ENCODE measurements around the gene EPAS1.

The EPAS1 gene

DNA sequence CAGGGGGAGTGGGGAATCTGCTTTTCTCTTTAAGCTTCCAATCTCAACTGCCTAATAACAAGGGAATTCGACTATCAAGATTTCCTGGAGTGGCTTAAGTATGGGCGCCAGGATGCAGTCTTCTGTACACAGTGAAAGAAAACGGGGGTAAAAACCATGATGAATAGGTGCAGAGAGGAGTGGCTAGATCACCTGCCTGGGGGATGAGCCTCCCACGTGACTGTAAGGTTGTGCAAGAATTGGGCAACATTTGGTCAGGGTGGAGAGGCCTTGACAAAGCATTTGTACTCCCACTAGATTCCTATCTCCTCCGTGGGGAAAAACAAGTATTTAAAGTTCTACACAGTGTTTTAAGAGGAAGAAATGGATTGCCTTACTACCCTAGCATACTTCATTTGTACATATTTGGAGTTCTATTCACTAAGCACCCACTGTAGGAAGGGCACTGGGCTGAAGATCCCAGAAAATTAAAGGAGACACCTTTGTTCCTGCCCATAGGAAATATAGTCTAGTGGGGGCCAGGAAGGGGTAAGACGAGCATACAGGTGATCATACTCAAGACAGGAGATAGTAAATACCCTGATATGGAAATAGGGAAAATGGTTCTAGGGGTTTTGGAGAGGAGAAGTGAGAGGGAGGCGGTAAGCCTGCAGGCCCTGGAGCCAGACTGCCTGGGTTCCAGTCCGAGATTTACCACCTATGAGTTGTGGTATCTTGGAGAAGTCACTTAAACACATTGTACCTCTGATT lies 29.2 kb downstream of the EPAS1 start:
- no peak for DNase-seq

GRCh38 chr2:46327627-46328026 lies 30.4 kb downstream of the EPAS1 start:
- DNase-seq: no peak

GRCh38 chr2:46328291-46328690 lies 31.1 kb downstream of the EPAS1 start:
- DNase-seq: no peak

- no peak for DNase-seq
Observed at GRCh38 chr2:46328829-46329228, 31.6 kb downstream of the EPAS1 start.

DNA sequence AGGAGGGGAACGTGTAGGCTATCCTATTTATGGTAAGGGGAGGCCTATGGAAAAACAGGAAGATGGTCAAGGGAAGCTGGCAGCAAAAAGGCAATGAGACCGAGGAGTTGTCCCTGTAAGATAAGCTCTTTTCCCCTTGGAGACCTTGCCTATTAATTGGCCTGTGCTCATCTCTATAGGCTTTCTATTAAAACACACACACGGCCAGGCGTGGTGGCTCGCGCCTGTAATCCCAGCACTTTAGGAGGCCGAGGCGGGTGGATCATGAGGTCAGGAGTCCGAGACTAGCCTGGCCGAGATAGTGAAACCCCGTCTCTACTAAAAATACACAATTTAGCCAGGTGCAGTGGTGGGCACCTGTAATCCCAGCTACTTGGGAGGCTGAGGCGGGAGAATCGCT lies 32.1 kb downstream of the EPAS1 start:
- DNase-seq: no peak

DNA sequence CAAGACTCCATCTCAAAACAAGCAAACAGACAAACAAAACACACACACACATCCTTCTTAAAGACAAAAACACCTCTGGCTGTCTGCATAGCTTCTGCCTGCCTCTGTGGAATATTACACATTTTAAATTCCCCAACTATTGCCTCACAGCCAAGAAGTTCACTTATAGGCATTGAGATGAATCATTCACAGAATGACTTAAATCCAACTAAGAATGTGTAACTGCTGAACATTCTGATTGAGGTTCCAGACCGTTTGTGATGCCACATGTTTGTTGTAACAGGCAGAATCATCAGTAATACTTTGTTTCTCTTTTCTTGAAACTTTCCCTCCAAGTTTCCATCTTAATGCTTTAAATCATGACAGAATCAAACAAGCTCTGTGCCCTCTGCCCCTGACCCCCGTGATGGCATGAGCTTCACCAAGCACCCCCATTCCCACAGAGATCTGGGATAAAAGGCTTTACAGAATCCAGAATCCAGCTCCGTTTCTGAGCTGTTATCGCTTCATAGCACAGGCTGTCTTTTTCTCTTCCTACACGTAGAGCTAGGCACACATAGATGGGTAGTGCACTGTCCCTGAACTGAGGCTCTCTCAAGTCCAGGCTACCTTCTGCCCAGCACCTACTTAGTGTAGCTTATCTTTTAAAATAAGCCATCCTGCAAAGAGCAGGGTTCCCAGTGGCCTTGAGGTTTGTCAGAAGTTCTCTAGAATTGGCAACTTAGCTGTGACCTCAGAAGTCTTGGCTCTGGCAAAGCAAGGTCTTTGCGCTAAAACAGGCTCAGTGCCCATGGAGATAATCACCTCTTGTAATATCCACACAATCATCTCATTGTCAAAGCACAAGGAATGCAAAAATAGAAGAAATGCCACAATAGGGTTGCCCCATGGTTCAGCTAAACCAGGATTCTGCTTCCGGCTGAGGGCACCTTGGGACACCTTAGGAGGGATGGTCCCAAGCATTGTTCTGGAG lies 32.9 kb downstream of the EPAS1 start:
- no peak for DNase-seq

DNA sequence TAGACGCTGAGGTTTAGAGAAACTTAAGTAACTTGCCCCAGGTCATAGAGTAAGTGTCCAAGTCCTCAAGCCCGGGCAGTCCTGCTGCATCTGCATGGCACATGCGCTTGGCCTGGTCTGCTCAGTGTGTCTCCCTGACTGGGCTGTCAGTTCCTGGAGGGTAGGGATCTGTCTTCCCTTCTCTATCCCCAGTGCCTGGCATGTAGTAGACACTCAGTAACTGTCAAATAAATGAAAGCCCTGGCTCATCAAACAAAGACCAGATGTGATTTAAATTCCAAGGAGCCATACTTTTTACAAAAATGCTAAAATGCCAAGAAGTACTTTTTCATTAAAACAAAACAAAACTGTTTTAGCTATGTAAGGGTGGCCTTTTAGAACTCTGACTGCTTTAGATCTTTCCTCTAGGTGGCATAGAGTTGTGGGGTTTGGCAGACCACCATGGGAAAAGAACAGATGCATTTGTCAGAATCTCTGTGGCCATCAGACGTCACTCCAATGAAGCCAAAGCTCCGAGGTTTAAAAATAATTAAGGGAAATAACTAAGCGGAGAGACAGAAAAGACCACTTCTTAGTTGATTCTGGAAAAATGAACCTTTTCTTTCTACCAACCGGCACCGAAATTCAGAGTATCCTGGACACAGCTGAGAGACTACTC lies 34.0 kb downstream of the EPAS1 start:
- no peak for DNase-seq

DNA sequence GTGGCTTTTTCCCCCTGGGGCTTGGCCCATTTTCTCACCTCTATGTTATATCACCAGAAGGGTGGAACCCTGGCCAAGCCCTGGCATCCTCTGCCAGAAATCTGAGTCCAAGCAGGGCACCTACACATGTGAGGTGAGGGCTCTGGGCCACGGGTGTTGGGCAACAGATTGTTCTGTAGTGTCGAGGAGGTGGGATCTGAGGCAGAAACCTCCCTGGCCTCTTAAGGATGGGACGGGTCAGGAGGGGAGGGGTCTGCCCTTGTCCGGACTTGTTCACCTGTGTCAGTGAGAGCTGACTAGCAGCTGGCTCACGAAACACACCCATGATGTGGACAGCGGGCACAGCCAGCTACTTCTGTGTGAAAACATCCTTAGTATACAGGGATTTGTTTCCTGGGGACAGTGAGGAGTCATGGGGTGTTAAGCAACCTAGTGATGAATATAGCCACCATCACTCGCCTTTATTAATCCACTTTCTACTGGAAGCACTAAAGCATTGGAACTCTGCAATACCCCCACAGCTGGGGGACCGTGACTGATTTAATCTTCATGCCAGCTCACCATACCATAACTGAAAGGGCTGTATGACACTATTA lies 35.6 kb downstream of the EPAS1 start:
- no peak for DNase-seq

- DNase-seq: no peak
Observed at GRCh38 chr2:46333912-46334311, 36.7 kb downstream of the EPAS1 start.

DNA sequence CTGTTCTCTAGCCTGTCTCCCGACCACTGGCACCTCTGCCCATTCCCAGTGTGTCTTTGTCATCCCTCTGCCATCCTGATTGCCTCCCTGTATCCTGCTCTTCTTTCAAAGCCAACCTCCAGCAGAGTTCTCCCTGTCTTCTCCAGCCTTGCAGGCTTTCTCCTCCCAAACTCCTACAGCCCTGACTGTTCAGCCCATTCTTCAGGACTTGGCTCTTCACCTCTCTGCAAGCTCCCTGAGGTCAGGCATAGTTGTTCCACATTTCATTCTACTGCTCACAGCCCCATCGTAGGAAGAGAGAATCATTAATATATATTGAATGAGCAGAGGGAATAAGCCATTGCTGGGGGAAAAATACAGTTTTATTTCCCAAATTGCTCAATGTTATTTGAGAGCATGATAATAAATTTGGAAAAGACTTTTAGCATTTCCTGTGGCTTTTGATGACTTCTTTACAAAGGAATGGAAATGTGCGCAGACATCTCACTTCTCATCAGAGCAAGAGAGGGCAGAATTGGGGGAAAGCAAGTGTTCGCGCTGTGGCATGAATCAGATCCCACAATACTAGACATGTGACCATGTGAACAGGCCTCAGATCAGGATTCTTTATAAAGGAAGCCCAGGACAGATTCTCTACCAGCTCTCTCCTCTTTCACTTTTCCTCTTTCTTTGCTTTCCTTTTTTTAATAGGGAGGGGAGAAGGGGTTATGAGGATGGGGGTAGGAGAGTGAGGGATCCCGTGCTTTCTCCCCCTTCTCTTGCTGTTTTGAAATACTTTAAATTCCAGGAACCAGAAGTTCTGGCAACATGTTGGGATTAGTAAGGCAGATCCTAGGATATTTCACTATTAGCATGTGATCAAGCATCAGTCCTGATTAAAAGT lies 37.4 kb downstream of the EPAS1 start:
- no peak for DNase-seq

- DNase-seq: no peak
Observed at GRCh38 chr2:46335391-46336282, 38.4 kb downstream of the EPAS1 start.

DNA sequence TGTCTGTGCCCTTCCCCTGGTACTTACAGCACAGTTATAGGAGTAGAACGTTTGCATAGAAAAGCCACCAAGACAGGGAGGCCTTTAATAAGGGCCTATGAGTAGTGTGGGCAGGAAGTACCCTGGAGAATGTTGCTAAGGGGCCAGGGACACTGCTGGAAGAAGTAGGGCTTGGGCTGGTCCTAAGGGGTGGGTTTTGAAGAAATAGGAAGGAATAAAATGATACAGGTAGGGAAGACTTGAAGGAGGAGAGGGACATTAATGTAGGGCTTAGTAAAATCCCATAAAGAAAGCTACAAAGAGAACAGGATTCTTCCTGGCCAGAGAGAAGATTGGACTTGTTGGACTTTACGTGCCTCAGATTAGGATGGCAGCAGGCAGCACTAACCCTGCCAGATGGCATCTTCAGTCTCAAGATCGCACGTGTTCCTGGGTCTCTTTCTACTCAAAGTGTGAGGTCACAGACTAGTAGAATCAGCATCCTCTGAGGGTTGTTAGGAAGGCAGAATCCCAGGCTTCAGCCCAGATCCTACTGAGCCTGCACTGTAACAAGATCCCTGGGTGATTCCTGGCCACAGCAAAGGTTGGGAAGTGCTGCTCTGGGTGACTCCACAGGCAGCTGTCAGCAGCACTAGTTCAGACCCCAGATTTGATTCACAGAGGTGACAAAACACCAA lies 39.2 kb downstream of the EPAS1 start:
- no peak for DNase-seq

GRCh38 chr2:46337208-46337994 lies 40.2 kb downstream of the EPAS1 start:
- DNase-seq: no peak

GRCh38 chr2:46338674-46339073 lies 41.5 kb downstream of the EPAS1 start:
- DNase-seq: no peak

- DNase-seq: no peak
Observed at GRCh38 chr2:46339200-46339599, 42.0 kb downstream of the EPAS1 start.

DNA sequence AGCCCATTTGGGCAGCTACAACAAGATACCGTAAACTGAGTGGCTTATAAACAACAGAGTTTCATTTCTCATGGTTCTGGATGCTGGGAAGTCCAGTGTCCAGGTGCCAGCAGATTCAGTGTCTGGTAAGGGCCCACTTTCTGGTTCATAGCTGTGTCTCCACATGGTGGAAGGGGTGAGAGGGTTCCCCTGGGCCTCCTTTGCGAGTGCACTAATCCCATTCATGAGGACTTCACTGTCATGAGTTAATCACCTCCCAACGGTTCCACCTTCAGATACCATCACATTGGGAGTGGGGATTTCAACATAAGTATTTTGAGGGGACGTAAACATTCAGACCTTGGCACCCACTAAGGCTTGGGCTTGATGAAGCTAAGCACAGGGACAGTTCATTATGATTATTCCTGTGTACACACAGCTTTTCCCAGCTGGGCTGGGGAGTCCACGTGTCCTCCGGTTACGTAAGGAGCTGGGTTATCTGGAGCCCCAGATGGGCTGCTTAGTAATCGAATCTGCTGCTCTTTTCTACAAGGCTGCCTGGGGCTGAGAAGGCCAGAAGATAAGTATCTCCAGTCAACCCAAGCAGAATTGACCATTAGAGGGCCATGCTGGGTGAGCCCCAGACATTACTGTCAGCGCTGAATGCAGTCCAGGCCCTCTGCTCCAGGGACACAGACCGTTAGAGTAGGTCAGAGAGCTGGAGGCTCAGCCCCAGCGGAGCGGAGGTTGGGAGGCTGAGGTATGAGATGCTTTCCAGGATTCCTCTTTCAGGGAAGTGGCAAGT lies 42.7 kb downstream of the EPAS1 start:
- no peak for DNase-seq

GRCh38 chr2:46340740-46341420 lies 43.7 kb downstream of the EPAS1 start:
- no peak for DNase-seq

Data from activated CD4-positive, alpha-beta T cell treated with anti-CD3 and anti-CD28 coated beads for 1 hour (primary cell).